Rectal smooth muscle tissue (tissue), 1 donor: Measurements from ENCODE around the gene ANKRD18A.

Experiments used
- H3K27ac ChIP-seq: one replicate; pipeline ENCODE4 v1.7.0; 2013; ENCODE audit warnings: low read depth, low read length, inconsistent platforms
- H3K27me3 ChIP-seq: one replicate; pipeline ENCODE4 v1.7.0; 2013; ENCODE audit warnings: low read length; ENCODE audit not compliant: control insufficient read depth, insufficient read depth
- H3K36me3 ChIP-seq: one replicate; pipeline ENCODE4 v1.7.0; 2013; ENCODE audit warnings: low read length; ENCODE audit not compliant: control insufficient read depth, insufficient read depth
- H3K4me1 ChIP-seq: one replicate; pipeline ENCODE4 v1.7.0; 2013; ENCODE audit warnings: low read length; ENCODE audit not compliant: control insufficient read depth, insufficient read depth
- H3K4me3 ChIP-seq: one replicate; pipeline ENCODE4 v1.7.0; 2013; ENCODE audit warnings: low read length
- H3K9ac ChIP-seq: one replicate; pipeline ENCODE4 v1.7.0; 2013; ENCODE audit warnings: low read length

ANKRD18A gene

GRCh38 chr9:38620483-38621433 is at the start of gene ANKRD18A:
TSS of gene ANKRD18A (minus strand) at chr9:38620596. CDS start at chr9:38620285, 311 bp downstream.
- H3K9ac ChIP-seq = no peak within 1 kb of the TSS
- peak within 1 kb of the TSS; percentile 65 for H3K4me3 ChIP-seq
- no peaks in the 10 kb centered on the region for H3K4me1 ChIP-seq
- no peaks in the 10 kb centered on the region for H3K36me3 ChIP-seq
- peaks cover 18% of the 10 kb centered on the region for H3K27me3 ChIP-seq
- H3K27ac ChIP-seq = no peak within 1 kb of the TSS

GRCh38 chr9:38668791-38669466 is 48.5 kb upstream of the ANKRD18A start:
- Histone ChIP-seq H3K27me3 (no peaks in the 10 kb centered on the region), H3K4me3 (no peak overlapping the region), H3K36me3 (no peaks in the 10 kb centered on the region), H3K4me1 (no peaks in the 10 kb centered on the region), H3K9ac (no peak overlapping the region), H3K27ac (no peak overlapping the region)

GRCh38 chr9:38662763-38663593 is 42.6 kb upstream of the ANKRD18A start:
- Histone ChIP-seq H3K27me3 (no peaks in the 10 kb centered on the region), H3K4me3 (no peak overlapping the region), H3K9ac (no peak overlapping the region), H3K27ac (no peak overlapping the region), H3K36me3 (no peaks in the 10 kb centered on the region), H3K4me1 (no peaks in the 10 kb centered on the region)

GRCh38 chr9:38659538-38659937 is 39.1 kb upstream of the ANKRD18A start:
- no peak overlapping the region for H3K4me3 ChIP-seq
- H3K9ac ChIP-seq = no peak overlapping the region
- no peaks in the 10 kb centered on the region for H3K4me1 ChIP-seq
- H3K36me3 ChIP-seq = no peaks in the 10 kb centered on the region
- H3K27me3 ChIP-seq = no peaks in the 10 kb centered on the region
- no peak overlapping the region for H3K27ac ChIP-seq

- Histone ChIP-seq H3K4me3 (no peak overlapping the region), H3K4me1 (no peaks in the 10 kb centered on the region), H3K27ac (no peak overlapping the region), H3K27me3 (no peaks in the 10 kb centered on the region), H3K36me3 (no peaks in the 10 kb centered on the region), H3K9ac (no peak overlapping the region)
Measured at GRCh38 chr9:38656896-38657295, 36.5 kb upstream of the ANKRD18A start.

GRCh38 chr9:38652486-38652885 is 32.1 kb upstream of the ANKRD18A start:
- Histone ChIP-seq H3K9ac (no peak overlapping the region), H3K27ac (no peak overlapping the region), H3K4me3 (no peak overlapping the region)

GRCh38 chr9:38652044-38652443 is 31.6 kb upstream of the ANKRD18A start:
- no peaks in the 10 kb centered on the region for H3K36me3 ChIP-seq
- no peak overlapping the region for H3K4me3 ChIP-seq
- no peak overlapping the region for H3K9ac ChIP-seq
- H3K27ac ChIP-seq = no peak overlapping the region
- no peaks in the 10 kb centered on the region for H3K27me3 ChIP-seq
- no peaks in the 10 kb centered on the region for H3K4me1 ChIP-seq

More at GRCh38 chr9:38652486-38652885, 32.1 kb upstream of the ANKRD18A start:
- Histone ChIP-seq H3K36me3 (no peaks in the 10 kb centered on the region), H3K27me3 (no peaks in the 10 kb centered on the region), H3K4me1 (no peaks in the 10 kb centered on the region)

- Histone ChIP-seq H3K4me3 (no peak overlapping the region), H3K27ac (no peak overlapping the region), H3K9ac (no peak overlapping the region), H3K4me1 (no peaks in the 10 kb centered on the region), H3K27me3 (no peaks in the 10 kb centered on the region), H3K36me3 (no peaks in the 10 kb centered on the region)
Measured at GRCh38 chr9:38651400-38652042, 31.1 kb upstream of the ANKRD18A start.

GRCh38 chr9:38650564-38650963 is 30.2 kb upstream of the ANKRD18A start:
- H3K27ac ChIP-seq = no peak overlapping the region
- no peak overlapping the region for H3K4me3 ChIP-seq
- no peaks in the 10 kb centered on the region for H3K27me3 ChIP-seq
- H3K36me3 ChIP-seq = no peaks in the 10 kb centered on the region
- no peaks in the 10 kb centered on the region for H3K4me1 ChIP-seq
- no peak overlapping the region for H3K9ac ChIP-seq

GRCh38 chr9:38649731-38650363 is 29.5 kb upstream of the ANKRD18A start:
- H3K9ac ChIP-seq = no peak overlapping the region
- no peaks in the 10 kb centered on the region for H3K27me3 ChIP-seq
- H3K4me3 ChIP-seq = no peak overlapping the region
- H3K36me3 ChIP-seq = no peaks in the 10 kb centered on the region
- no peaks in the 10 kb centered on the region for H3K4me1 ChIP-seq
- H3K27ac ChIP-seq = no peak overlapping the region

- no peak overlapping the region for H3K27ac ChIP-seq
- no peaks in the 10 kb centered on the region for H3K4me1 ChIP-seq
- no peak overlapping the region for H3K4me3 ChIP-seq
- H3K9ac ChIP-seq = no peak overlapping the region
- no peaks in the 10 kb centered on the region for H3K27me3 ChIP-seq
- H3K36me3 ChIP-seq = no peaks in the 10 kb centered on the region
Measured at GRCh38 chr9:38644601-38645000, 24.2 kb upstream of the ANKRD18A start.
